ENCODE measurements around the gene EPS15.

GRCh38 chr1:51454554-51454953, 64.5 kb downstream of the EPS15 start:
- TF ChIP-seq, protein P1, sequence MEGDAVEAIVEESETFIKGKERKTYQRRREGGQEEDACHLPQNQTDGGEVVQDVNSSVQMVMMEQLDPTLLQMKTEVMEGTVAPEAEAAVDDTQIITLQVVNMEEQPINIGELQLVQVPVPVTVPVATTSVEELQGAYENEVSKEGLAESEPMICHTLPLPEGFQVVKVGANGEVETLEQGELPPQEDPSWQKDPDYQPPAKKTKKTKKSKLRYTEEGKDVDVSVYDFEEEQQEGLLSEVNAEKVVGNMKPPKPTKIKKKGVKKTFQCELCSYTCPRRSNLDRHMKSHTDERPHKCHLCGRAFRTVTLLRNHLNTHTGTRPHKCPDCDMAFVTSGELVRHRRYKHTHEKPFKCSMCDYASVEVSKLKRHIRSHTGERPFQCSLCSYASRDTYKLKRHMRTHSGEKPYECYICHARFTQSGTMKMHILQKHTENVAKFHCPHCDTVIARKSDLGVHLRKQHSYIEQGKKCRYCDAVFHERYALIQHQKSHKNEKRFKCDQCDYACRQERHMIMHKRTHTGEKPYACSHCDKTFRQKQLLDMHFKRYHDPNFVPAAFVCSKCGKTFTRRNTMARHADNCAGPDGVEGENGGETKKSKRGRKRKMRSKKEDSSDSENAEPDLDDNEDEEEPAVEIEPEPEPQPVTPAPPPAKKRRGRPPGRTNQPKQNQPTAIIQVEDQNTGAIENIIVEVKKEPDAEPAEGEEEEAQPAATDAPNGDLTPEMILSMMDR (IDR thresholded peaks at IDR 0.05), result no peak
- TF ChIP-seq EZH2 (IDR thresholded peaks at IDR 0.05; ENCODE audit: borderline replicate concordance, insufficient read depth, low read depth, low read length, poor library complexity, severe bottlenecking), result no peak

Data from B cell (primary cell).